ENCODE data around the gene IGFN1. TPM values are rescaled to one million over a fixed set of nuclear protein-coding genes. Genes with fewer than 3 reads are reported as not detected.

IGFN1 gene
- total and polyA plus RNA-seq, 9 of the 15 experiments (the other 6 are each of a cell fraction or from before 2014, with no cell fraction given): 0.04 TPM; not detected in 8

DNA sequence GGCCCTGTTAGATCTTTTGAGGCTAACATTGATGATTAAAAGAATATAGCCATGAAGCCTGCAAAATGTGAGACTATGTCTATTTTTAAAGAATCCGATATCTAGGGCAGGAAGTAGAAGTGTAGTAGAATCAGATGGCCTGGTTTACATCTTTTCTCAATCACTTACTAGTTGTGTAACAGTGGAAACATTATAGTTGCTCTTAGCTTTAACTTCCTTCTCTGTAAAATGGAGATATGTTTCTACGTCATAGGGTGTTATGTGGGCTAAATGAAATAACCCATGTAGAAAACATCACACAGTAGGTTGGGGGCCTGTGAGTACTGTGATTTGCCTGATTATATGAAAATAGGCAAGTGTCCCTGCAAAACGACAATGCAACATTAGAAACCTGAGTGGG lies 4.4 kb upstream of the IGFN1 start (continued):
- TF ChIP-seq, protein P1, sequence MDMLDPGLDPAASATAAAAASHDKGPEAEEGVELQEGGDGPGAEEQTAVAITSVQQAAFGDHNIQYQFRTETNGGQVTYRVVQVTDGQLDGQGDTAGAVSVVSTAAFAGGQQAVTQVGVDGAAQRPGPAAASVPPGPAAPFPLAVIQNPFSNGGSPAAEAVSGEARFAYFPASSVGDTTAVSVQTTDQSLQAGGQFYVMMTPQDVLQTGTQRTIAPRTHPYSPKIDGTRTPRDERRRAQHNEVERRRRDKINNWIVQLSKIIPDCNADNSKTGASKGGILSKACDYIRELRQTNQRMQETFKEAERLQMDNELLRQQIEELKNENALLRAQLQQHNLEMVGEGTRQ (CRISPR knock-in tag; IDR thresholded peaks at IDR 0.05): no peak
- TF ChIP-seq XRCC4 (IDR thresholded peaks at IDR 0.05; ENCODE audit: extremely low read depth, insufficient read depth, insufficient read length): no peak
- TF ChIP-seq MED1 (CRISPR knock-in tag; IDR thresholded peaks at IDR 0.05; ENCODE audit: borderline replicate concordance): no peak
- no peak for TF ChIP-seq SMARCB1 (IDR thresholded peaks at IDR 0.05; ENCODE audit: insufficient read length, low read depth)
- no peak for TF ChIP-seq RAD51 (IDR thresholded peaks at IDR 0.05; ENCODE audit: borderline replicate concordance, low read depth)
- TF ChIP-seq ZNF232 (CRISPR knock-in tag; IDR thresholded peaks at IDR 0.05): no peak
- TF ChIP-seq ZC3H8 (IDR thresholded peaks at IDR 0.05): no peak
- no peak for TF ChIP-seq XRCC5 (IDR thresholded peaks at IDR 0.05; ENCODE audit: low read depth, low read length)
- TF ChIP-seq SMARCA5 (IDR thresholded peaks at IDR 0.05): no peak
- TF ChIP-seq, protein P2, sequence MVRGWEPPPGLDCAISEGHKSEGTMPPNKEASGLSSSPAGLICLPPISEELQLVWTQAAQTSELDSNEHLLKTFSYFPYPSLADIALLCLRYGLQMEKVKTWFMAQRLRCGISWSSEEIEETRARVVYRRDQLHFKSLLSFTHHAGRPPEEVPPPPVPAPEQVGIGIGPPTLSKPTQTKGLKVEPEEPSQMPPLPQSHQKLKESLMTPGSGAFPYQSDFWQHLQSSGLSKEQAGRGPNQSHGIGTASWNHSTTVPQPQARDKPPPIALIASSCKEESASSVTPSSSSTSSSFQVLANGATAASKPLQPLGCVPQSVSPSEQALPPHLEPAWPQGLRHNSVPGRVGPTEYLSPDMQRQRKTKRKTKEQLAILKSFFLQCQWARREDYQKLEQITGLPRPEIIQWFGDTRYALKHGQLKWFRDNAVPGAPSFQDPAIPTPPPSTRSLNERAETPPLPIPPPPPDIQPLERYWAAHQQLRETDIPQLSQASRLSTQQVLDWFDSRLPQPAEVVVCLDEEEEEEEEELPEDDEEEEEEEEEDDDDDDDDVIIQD (CRISPR knock-in tag; IDR thresholded peaks at IDR 0.05): no peak
- no peak for TF ChIP-seq NEUROD1 (IDR thresholded peaks at IDR 0.05; ENCODE audit: borderline replicate concordance, low read depth, low read length, partially characterized antibody)

All from K562 (cell line).